C4-2B (cell line): ENCODE results near the gene SLC25A15.

ENCODE experiments used
- H3K27ac ChIP-seq: fragments of 450-650 bp; 2 replicates; pipeline ENCODE4 v1.5.1; 2017
- CTCF ChIP-seq: fragments of 450-650 bp; conservative IDR thresholded peaks from 2 replicates; pipeline ENCODE4 v1.5.1; 2017; ENCODE audit warnings: mild to moderate bottlenecking
- ZFX ChIP-seq: fragments of 450-650 bp; IDR thresholded peaks from 2 replicates; pipeline ENCODE4 v1.6.1; 2017

The SLC25A15 gene

GRCh38 chr13:40789275-40790153, at the start of gene SLC25A15:
TSS of gene SLC25A15 (plus strand) at chr13:40789611. CDS start at chr13:40793227, 3,616 bp downstream.
- TF ChIP-seq ZFX (peak; percentile 68), CTCF (peak; percentile 48)
- peak within 1 kb of the TSS; percentile 93 for H3K27ac ChIP-seq

- TF ChIP-seq CTCF (peak; percentile 41), ZFX (no peak)
- H3K27ac ChIP-seq = no peak overlapping the region
These were observed 40.1 kb upstream of the SLC25A15 start for GRCh38 chr13:40749327-40749726.

- no peak for TF ChIP-seq ZFX
- no peak for TF ChIP-seq CTCF
- no peak overlapping the region for H3K27ac ChIP-seq
These were observed 34.2 kb upstream of the SLC25A15 start for GRCh38 chr13:40755082-40755700.

- no peak overlapping the region for H3K27ac ChIP-seq
- TF ChIP-seq CTCF (no peak), ZFX (no peak)
These were observed 33.4 kb upstream of the SLC25A15 start for GRCh38 chr13:40756042-40756441.

GRCh38 chr13:40758811-40759210, 30.6 kb upstream of the SLC25A15 start:
- H3K27ac ChIP-seq = no peak overlapping the region
- TF ChIP-seq ZFX = no peak
- TF ChIP-seq CTCF = no peak

GRCh38 chr13:40762849-40763248, 26.6 kb upstream of the SLC25A15 start:
- no peak overlapping the region for H3K27ac ChIP-seq
- no peak for TF ChIP-seq CTCF
- no peak for TF ChIP-seq ZFX
